Brain microvascular endothelial cell (primary cell): ENCODE results near the gene PSPN.

Experiments
- DNase-seq: peaks from one replicate; pipeline ENCODE4 v3.0.0-alpha.2; 2020
- H3K27ac ChIP-seq: fragments of 250-450 bp; sonication (Bioruptor Pico); 2 replicates; pipeline ENCODE4 v1.5.1; 2020; ENCODE audit warnings: mild to moderate bottlenecking, moderate library complexity
- H3K27me3 ChIP-seq: fragments of 250-450 bp; sonication (Bioruptor Pico); replicated peaks from 2 replicates; pipeline ENCODE4 v1.5.1; 2020; ENCODE audit warnings: mild to moderate bottlenecking
- H3K36me3 ChIP-seq: fragments of 250-450 bp; sonication (Bioruptor Pico); replicated peaks from 2 replicates; pipeline ENCODE4 v1.5.1; 2020; ENCODE audit warnings: mild to moderate bottlenecking
- H3K4me3 ChIP-seq: 2 replicates; pipeline ENCODE4 v1.5.1; 2011; ENCODE audit warnings: low read depth, mild to moderate bottlenecking, control low read depth, low read length, moderate library complexity
- in situ Hi-C: cut with HindIII; loops from 2 replicates; pipeline ENCODE4 v1.10.0; 2017; ENCODE audit warnings: low sequenced_read_pairs, low pct_ligation_motif_present
- TF ChIP-seq, protein P1 (sequence below): IDR thresholded peaks from 2 replicates; pipeline ENCODE4 v1.5.1; 2011; ENCODE audit warnings: low read depth, mild to moderate bottlenecking, moderate library complexity, low read length, control low read depth, inconsistent platforms; ENCODE audit errors: missing control alignments

PSPN gene

DNA sequence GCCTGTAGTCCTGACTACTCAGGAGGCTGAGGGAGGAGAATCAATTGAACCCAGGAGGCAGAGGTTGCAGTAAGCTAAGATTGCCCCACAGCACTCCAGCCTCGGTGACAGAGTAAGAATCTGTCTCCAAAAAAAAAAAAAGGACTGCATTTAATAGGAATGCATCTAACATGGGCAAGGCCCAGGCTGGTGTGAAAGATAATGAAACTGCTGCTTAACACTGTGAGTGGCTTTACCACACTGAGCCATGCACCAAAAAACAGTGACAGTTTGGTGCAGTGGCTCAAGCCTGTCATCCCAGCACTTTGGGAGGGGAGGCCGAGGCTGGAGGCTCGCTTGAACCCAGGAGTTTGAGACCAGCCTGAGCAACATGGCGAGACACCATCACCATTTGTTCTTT is 8.6 kb upstream of the PSPN start:
- Histone ChIP-seq H3K27me3 (no peaks in the 10 kb centered on the region), H3K27ac (no peak overlapping the region), H3K4me3 (no peak overlapping the region), H3K36me3 (peaks cover 85% of the 10 kb centered on the region)
- in situ Hi-C loops: no loop called here
- TF ChIP-seq, protein P1, sequence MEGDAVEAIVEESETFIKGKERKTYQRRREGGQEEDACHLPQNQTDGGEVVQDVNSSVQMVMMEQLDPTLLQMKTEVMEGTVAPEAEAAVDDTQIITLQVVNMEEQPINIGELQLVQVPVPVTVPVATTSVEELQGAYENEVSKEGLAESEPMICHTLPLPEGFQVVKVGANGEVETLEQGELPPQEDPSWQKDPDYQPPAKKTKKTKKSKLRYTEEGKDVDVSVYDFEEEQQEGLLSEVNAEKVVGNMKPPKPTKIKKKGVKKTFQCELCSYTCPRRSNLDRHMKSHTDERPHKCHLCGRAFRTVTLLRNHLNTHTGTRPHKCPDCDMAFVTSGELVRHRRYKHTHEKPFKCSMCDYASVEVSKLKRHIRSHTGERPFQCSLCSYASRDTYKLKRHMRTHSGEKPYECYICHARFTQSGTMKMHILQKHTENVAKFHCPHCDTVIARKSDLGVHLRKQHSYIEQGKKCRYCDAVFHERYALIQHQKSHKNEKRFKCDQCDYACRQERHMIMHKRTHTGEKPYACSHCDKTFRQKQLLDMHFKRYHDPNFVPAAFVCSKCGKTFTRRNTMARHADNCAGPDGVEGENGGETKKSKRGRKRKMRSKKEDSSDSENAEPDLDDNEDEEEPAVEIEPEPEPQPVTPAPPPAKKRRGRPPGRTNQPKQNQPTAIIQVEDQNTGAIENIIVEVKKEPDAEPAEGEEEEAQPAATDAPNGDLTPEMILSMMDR: no peak
- DNase-seq: no peak

- Histone ChIP-seq H3K36me3 (peaks cover 86% of the 10 kb centered on the region), H3K27me3 (no peaks in the 10 kb centered on the region), H3K4me3 (no peak overlapping the region), H3K27ac (no peak overlapping the region)
- TF ChIP-seq, protein P1: no peak
- in situ Hi-C loops: no loop called here
- DNase-seq: no peak
These were observed 7.5 kb upstream of the PSPN start for GRCh38 chr19:6383188-6383587.

DNA sequence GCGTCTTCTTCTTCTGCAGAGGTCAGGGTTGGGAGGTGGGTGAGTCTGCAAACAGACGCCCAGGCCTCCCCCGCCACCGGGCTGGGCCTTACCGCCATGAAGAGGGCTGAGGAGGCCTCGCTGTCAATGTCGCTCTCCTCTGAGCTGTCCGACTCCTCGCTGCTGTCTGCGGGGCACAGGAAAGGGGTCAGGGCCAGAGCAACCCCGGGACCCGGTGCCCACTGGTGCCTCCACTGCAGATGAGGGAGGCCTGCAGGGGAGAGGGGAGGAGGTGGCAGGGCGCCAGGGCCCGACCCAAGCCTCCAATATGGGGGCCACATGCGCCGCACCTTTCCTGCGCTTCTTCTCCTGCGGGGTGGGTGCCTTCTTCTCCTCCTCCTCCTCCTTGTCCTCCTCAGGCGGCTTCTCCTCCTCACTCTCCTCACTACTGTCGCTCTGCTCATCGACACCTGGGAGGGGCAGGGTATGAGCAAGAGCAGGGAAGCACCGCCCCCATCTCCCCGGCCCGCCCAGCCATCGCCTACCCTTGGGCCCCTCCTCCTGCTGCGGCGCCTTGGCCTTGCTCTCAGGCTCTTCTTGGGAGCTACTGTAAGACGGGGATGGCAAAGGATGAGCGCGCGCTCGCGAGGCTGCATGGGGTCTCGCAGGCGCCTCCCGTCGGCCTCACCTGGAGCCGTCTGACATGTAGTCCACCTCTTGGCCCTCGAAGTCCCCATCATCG is 5.5 kb upstream of the PSPN start:
- H3K27me3 ChIP-seq: no peaks in the 10 kb centered on the region

DNA sequence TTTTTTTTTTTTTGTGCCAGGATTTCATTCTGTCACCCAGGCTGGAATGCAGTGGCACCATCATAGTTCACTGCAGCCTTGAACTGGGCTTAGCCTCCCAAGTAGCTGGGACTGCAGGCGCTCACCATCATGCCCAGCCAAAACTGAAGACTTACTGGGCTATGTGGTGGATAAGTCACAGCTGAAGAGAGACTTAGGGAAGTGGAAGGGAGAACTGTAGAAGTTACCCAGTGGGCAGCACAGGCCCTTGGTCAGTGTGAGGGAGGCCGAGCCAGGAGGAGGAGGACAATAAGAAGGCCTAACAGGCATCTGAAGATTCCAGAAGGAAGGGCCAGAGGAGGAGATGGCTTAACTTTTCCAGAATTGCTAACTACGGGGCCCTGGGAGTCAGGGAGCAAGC is 4.0 kb upstream of the PSPN start:
- TF ChIP-seq, protein P1: no peak
- Histone ChIP-seq H3K27me3 (no peaks in the 10 kb centered on the region), H3K4me3 (no peak overlapping the region), H3K36me3 (peaks cover 57% of the 10 kb centered on the region), H3K27ac (no peak overlapping the region)
- DNase-seq: no peak
- in situ Hi-C loops: no loop called here

More for the DNA sequence above, 5.5 kb upstream of the PSPN start:
- TF ChIP-seq, protein P1: no peak
- H3K27ac ChIP-seq: no peak overlapping the region
- in situ Hi-C loops: no loop called here
- H3K36me3 ChIP-seq: peaks cover 69% of the 10 kb centered on the region
- no peak overlapping the region for H3K4me3 ChIP-seq
- DNase-seq: no peak

- in situ Hi-C loops: no loop called here
- H3K4me3 ChIP-seq: no peak overlapping the region
- no peak for DNase-seq
- TF ChIP-seq, protein P1: no peak
- H3K27me3 ChIP-seq: no peaks in the 10 kb centered on the region
- H3K27ac ChIP-seq: no peak overlapping the region
- H3K36me3 ChIP-seq: peaks cover 48% of the 10 kb centered on the region
These were observed 2.8 kb upstream of the PSPN start for GRCh38 chr19:6378486-6378885.

DNA sequence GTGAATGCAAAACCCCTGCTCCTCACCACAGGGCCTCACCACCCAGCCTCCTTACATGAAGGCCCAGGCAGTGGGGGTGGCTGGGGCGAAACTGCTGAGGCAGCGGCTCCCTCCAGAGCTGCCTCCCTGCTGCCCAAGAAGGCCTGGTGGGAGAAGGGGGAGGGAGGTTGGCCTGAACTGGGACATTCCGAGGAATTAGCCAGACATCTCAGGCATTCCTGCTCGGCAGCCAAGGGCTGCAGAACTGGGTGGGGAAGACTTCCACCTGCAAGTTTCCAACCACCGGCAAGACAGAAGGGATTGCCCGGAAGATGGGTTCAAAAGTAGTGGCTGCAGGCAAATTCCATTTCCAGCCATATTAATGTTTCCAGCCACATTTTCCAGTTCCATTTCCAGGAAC is 2.3 kb upstream of the PSPN start:
- Histone ChIP-seq H3K36me3 (peaks cover 43% of the 10 kb centered on the region), H3K27ac (no peak overlapping the region), H3K27me3 (no peaks in the 10 kb centered on the region), H3K4me3 (no peak overlapping the region)
- TF ChIP-seq, protein P1: no peak
- in situ Hi-C loops: no loop called here
- DNase-seq: no peak
